GM12891 (cell line): Measurements from ENCODE around the gene C1orf198.

Source experiments
- DNase-seq: peaks from one replicate; pipeline ENCODE4 v3.0.0; 2011; ENCODE audit warnings: low spot score; ENCODE audit not compliant: insufficient read length
- FAIRE-seq: peaks from 2 replicates; lab custom pipeline; 2011; peaks lifted over from hg19 to GRCh38; lab: Jason Lieb, UNC
- PAX5 ChIP-seq: IDR thresholded peaks from 2 replicates; pipeline ENCODE4 v1.6.1; 2011; ENCODE audit warnings: low read length, moderate library complexity, mild to moderate bottlenecking; ENCODE audit not compliant: insufficient read depth, severe bottlenecking
- POLR2A ChIP-seq: IDR thresholded peaks from 2 replicates; pipeline ENCODE4 v1.6.1; 2011; ENCODE audit warnings: low read depth, low read length, control low read depth
- POLR2AphosphoS5 ChIP-seq: IDR thresholded peaks from 2 replicates; pipeline ENCODE4 v1.6.1; 2011; ENCODE audit warnings: low read depth, low read length, control low read depth
- POU2F2 ChIP-seq: IDR thresholded peaks from 2 replicates; pipeline ENCODE4 v1.6.1; 2011; ENCODE audit warnings: low read depth, mild to moderate bottlenecking, control low read depth, low read length, moderate library complexity
- SPI1 ChIP-seq: IDR thresholded peaks from 2 replicates; pipeline ENCODE4 v1.6.1; 2011; ENCODE audit warnings: low read depth, low read length, control low read depth
- TAF1 ChIP-seq: IDR thresholded peaks from 2 replicates; pipeline ENCODE4 v1.6.1; 2011; ENCODE audit warnings: low read depth, low read length, control low read depth

Gene C1orf198

GRCh38 chr1:230807561-230808280 lies 60.6 kb downstream of the C1orf198 start:
- no peak for FAIRE-seq
- DNase-seq = no peak
- TF ChIP-seq POLR2AphosphoS5 (no peak), PAX5 (no peak), SPI1 (no peak), TAF1 (no peak), POLR2A (no peak), POU2F2 (no peak)

GRCh38 chr1:230807029-230807428 lies 61.3 kb downstream of the C1orf198 start:
- no peak for FAIRE-seq
- DNase-seq = no peak
- TF ChIP-seq POLR2AphosphoS5 (no peak), POLR2A (no peak), POU2F2 (no peak), SPI1 (no peak), PAX5 (no peak), TAF1 (no peak)

- TF ChIP-seq POU2F2 = no peak
- TF ChIP-seq SPI1 = no peak
- no peak for TF ChIP-seq POLR2AphosphoS5
- TF ChIP-seq POLR2A = no peak
- no peak for TF ChIP-seq TAF1
- no peak for TF ChIP-seq PAX5
- FAIRE-seq (no peak), DNase-seq (no peak)
Observed at GRCh38 chr1:230806552-230806951, 61.8 kb downstream of the C1orf198 start.

- FAIRE-seq (no peak), DNase-seq (no peak)
- no peak for TF ChIP-seq POLR2AphosphoS5
- TF ChIP-seq SPI1 = no peak
- TF ChIP-seq TAF1 = no peak
Observed at GRCh38 chr1:230804396-230804795, 63.9 kb downstream of the C1orf198 start.

GRCh38 chr1:230800891-230801840 lies 67.2 kb downstream of the C1orf198 start:
- no peak for DNase-seq
- FAIRE-seq = no peak

GRCh38 chr1:230798491-230798890 lies 69.8 kb downstream of the C1orf198 start:
- no peak for FAIRE-seq
- no peak for TF ChIP-seq POU2F2
- TF ChIP-seq PAX5 = no peak
- no peak for TF ChIP-seq POLR2AphosphoS5
- TF ChIP-seq TAF1 = no peak
- TF ChIP-seq SPI1 = no peak
- no peak for TF ChIP-seq POLR2A

More at GRCh38 chr1:230800891-230801840, 67.2 kb downstream of the C1orf198 start:
- TF ChIP-seq POLR2A (no peak), TAF1 (no peak), PAX5 (no peak), POU2F2 (no peak), SPI1 (no peak), POLR2AphosphoS5 (no peak)

GRCh38 chr1:230797942-230798365 lies 70.4 kb downstream of the C1orf198 start:
- DNase-seq (no peak), FAIRE-seq (no peak)
- no peak for TF ChIP-seq SPI1
- no peak for TF ChIP-seq POLR2AphosphoS5
- no peak for TF ChIP-seq POLR2A
- TF ChIP-seq TAF1 = no peak
- no peak for TF ChIP-seq PAX5
- TF ChIP-seq POU2F2 = no peak

More at GRCh38 chr1:230798491-230798890, 69.8 kb downstream of the C1orf198 start:
- DNase-seq = no peak

GRCh38 chr1:230797376-230797920 lies 70.9 kb downstream of the C1orf198 start:
- no peak for DNase-seq
- TF ChIP-seq PAX5 (no peak), TAF1 (no peak), POLR2A (no peak), POU2F2 (no peak), SPI1 (no peak), POLR2AphosphoS5 (no peak)
- no peak for FAIRE-seq

- FAIRE-seq (no peak), DNase-seq (no peak)
- TF ChIP-seq POU2F2 = no peak
- TF ChIP-seq POLR2AphosphoS5 = no peak
- TF ChIP-seq TAF1 = no peak
- no peak for TF ChIP-seq SPI1
- TF ChIP-seq POLR2A = no peak
- TF ChIP-seq PAX5 = no peak
Observed at GRCh38 chr1:230796626-230797025, 71.7 kb downstream of the C1orf198 start.

GRCh38 chr1:230794871-230795605 lies 73.3 kb downstream of the C1orf198 start:
- TF ChIP-seq PAX5 = no peak
- TF ChIP-seq SPI1 = no peak
- TF ChIP-seq TAF1 = no peak
- TF ChIP-seq POLR2AphosphoS5 = no peak
- no peak for TF ChIP-seq POLR2A
- no peak for TF ChIP-seq POU2F2
- FAIRE-seq = no peak
- DNase-seq = no peak
